ENCODE measurements around the gene VPS16.

Gene VPS16

DNA sequence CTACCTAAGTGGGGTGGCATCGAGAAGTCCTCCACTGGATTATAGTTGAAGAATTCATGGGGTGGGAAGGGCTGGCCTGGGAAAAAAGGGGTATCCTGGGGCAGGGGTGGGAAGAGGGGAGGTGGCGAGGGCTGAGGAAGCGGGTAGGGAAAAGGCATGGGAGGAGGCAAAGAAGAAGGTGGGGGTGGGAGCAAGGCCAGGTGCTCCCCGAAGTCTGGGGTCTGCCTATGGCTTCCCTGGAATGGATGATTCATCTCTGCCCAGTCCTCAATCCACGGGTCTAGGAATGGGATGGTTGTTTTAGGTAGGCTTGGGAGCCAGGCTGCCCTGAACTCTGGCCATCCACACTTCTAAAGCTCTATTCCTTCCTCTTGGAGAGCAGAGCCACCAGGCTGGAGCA, 4.5 kb upstream of the VPS16 start:
- no peaks in the 10 kb centered on the region for H3K9me2 ChIP-seq (replicated peaks; ENCODE audit: control insufficient read depth, low read length)
- no peaks in the 10 kb centered on the region for H3K9me3 ChIP-seq (ENCODE audit: control insufficient read depth, insufficient read depth, low read length)
- H3K4me3 ChIP-seq (ENCODE audit: low read length), result no peak overlapping the region
- TF ChIP-seq, protein P1, sequence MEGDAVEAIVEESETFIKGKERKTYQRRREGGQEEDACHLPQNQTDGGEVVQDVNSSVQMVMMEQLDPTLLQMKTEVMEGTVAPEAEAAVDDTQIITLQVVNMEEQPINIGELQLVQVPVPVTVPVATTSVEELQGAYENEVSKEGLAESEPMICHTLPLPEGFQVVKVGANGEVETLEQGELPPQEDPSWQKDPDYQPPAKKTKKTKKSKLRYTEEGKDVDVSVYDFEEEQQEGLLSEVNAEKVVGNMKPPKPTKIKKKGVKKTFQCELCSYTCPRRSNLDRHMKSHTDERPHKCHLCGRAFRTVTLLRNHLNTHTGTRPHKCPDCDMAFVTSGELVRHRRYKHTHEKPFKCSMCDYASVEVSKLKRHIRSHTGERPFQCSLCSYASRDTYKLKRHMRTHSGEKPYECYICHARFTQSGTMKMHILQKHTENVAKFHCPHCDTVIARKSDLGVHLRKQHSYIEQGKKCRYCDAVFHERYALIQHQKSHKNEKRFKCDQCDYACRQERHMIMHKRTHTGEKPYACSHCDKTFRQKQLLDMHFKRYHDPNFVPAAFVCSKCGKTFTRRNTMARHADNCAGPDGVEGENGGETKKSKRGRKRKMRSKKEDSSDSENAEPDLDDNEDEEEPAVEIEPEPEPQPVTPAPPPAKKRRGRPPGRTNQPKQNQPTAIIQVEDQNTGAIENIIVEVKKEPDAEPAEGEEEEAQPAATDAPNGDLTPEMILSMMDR (IDR thresholded peaks at IDR 0.05; ENCODE audit: low read depth, low read length, poor library complexity, severe bottlenecking), result no peak
- no peak for TF ChIP-seq EZH2phosphoT487 (IDR thresholded peaks at IDR 0.05; ENCODE audit: borderline replicate concordance, low read length)
- H3F3A ChIP-seq (ENCODE audit: control insufficient read depth, insufficient read depth), result no peaks in the 10 kb centered on the region
- H3K27me3 ChIP-seq (ENCODE audit: control insufficient read depth, low read length), result no peaks in the 10 kb centered on the region
- no peaks in the 10 kb centered on the region for H3K36me3 ChIP-seq (ENCODE audit: control insufficient read depth, low read length)
- H3K27ac ChIP-seq (ENCODE audit: low read depth, low read length), result no peak overlapping the region
- peaks cover 3% of the 10 kb centered on the region for H3K79me2 ChIP-seq (ENCODE audit: control insufficient read depth, low read length)
- no peaks in the 10 kb centered on the region for H4K20me1 ChIP-seq (ENCODE audit: control insufficient read depth, insufficient read depth, low read depth, low read length)
- peaks cover 18% of the 10 kb centered on the region for H3K4me1 ChIP-seq (ENCODE audit: control insufficient read depth, low read length)
- H3K4me2 ChIP-seq (ENCODE audit: low read length), result no peak overlapping the region

DNA sequence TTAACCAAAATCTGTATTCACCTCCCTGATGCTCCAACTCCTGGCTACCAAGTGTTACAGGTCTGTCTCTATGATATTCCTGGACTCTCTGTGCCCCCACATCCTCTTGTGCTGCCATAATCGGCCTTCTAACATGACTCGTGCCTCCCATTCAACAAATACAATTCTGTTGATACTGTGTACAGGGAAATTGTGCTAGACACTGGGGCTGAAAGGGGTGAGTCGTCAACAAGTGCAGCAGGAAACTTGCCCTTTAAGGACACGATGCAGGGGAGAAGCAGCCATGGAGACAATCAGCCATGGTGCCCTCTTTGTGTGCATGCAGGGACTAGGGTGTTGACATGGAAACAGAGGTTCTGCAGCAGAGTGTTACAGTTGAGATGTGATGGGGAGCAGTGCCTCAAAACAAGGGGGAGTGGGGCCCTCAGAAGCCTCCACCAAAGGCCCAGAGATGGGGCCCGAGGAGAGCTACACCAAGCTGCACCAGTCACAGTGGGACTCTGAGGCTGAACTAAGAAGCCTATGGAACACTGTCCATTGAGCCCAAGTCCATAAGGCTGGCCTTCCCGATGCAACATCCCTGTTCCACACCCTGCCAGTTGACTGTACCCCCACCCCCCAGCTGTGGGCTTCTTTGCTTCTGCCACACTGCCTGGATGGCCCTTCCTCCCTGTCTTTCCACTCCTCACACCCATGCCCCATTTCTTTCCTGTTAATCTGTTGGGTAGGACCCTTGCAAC, 3.2 kb upstream of the VPS16 start:
- H4K20me1 ChIP-seq (ENCODE audit: control insufficient read depth, insufficient read depth, low read depth, low read length), result no peaks in the 10 kb centered on the region
- TF ChIP-seq EZH2phosphoT487 (IDR thresholded peaks at IDR 0.05; ENCODE audit: borderline replicate concordance, low read length), result no peak
- TF ChIP-seq, protein P1 (IDR thresholded peaks at IDR 0.05; ENCODE audit: low read depth, low read length, poor library complexity, severe bottlenecking), result no peak
- no peaks in the 10 kb centered on the region for H3K36me3 ChIP-seq (ENCODE audit: control insufficient read depth, low read length)
- H3K4me3 ChIP-seq (ENCODE audit: low read length), result no peak overlapping the region
- H3K27ac ChIP-seq (ENCODE audit: low read depth, low read length), result no peak overlapping the region
- H3K4me1 ChIP-seq (ENCODE audit: control insufficient read depth, low read length), result peaks cover 26% of the 10 kb centered on the region
- no peaks in the 10 kb centered on the region for H3K9me3 ChIP-seq (ENCODE audit: control insufficient read depth, insufficient read depth, low read length)
- no peaks in the 10 kb centered on the region for H3F3A ChIP-seq (ENCODE audit: control insufficient read depth, insufficient read depth)
- H3K27me3 ChIP-seq (ENCODE audit: control insufficient read depth, low read length), result no peaks in the 10 kb centered on the region
- no peaks in the 10 kb centered on the region for H3K9me2 ChIP-seq (replicated peaks; ENCODE audit: control insufficient read depth, low read length)
- H3K79me2 ChIP-seq (ENCODE audit: control insufficient read depth, low read length), result peaks cover 11% of the 10 kb centered on the region
- no peak overlapping the region for H3K4me2 ChIP-seq (ENCODE audit: low read length)

DNA sequence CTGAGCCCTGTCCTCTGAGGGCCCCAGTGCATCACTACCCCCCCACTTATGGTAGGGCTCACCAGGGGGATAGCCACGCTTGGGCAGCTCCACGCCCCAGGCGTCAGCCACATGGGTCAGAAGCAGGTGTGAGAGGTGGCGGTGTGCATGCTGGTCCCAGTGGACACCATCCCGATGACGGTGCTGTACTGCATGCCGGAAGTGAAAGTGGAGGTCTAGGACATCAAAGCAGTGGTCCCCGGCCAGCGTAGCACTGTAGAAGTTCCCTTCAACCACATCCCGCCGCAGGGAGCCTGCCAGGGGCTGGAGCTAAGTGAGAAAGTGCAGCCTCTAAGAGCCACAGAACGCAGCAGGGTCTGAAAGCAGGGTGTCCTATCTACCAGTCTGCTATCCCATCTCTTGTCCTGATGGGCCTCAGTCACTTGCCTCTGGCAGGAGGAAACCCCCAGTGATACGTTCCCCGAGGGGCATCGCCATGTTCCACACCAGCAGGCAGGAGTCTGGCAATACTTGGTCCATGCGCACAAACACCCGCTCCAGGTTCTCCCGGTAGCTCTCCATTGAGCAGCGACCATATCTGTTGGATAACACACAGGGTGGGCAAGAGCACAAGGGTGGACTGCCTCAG, 2.3 kb upstream of the VPS16 start:
- Histone ChIP-seq H3K4me3 (ENCODE audit: low read length) (no peak overlapping the region), H3F3A (ENCODE audit: control insufficient read depth, insufficient read depth) (no peaks in the 10 kb centered on the region), H3K36me3 (ENCODE audit: control insufficient read depth, low read length) (no peaks in the 10 kb centered on the region), H3K79me2 (ENCODE audit: control insufficient read depth, low read length) (peaks cover 11% of the 10 kb centered on the region), H3K27ac (ENCODE audit: low read depth, low read length) (no peak overlapping the region), H3K4me1 (ENCODE audit: control insufficient read depth, low read length) (peaks cover 26% of the 10 kb centered on the region), H3K9me3 (ENCODE audit: control insufficient read depth, insufficient read depth, low read length) (no peaks in the 10 kb centered on the region), H3K4me2 (ENCODE audit: low read length) (no peak overlapping the region), H3K9me2 (replicated peaks; ENCODE audit: control insufficient read depth, low read length) (no peaks in the 10 kb centered on the region), H3K27me3 (ENCODE audit: control insufficient read depth, low read length) (no peaks in the 10 kb centered on the region), H4K20me1 (ENCODE audit: control insufficient read depth, insufficient read depth, low read depth, low read length) (no peaks in the 10 kb centered on the region)
- TF ChIP-seq, protein P1 (IDR thresholded peaks at IDR 0.05; ENCODE audit: low read depth, low read length, poor library complexity, severe bottlenecking), result no peak
- TF ChIP-seq EZH2phosphoT487 (IDR thresholded peaks at IDR 0.05; ENCODE audit: borderline replicate concordance, low read length), result no peak
